K562 (cell line): ENCODE data around the gene STT3B. TPM values are rescaled to one million over a fixed set of nuclear protein-coding genes. Genes with fewer than 3 reads are reported as not detected.

Source experiments
- ATAC-seq: fragments of 200-7000 bp; cut with Tn5 transposase; 3 replicates; pipeline ENCODE4 v1.9.1; 2020; ENCODE audit warnings: moderate library complexity
- BruUV-seq: library from RNA; stranded (reverse); fragments of 400-500 nt; replicated peaks from 2 replicates; lab custom pipeline; 2021; lab: Mats Ljungman, UMichigan
- CTCF ChIA-PET: fragments of 300-600 bp; formaldehyde crosslinking; extraction: SDS; loops from one replicate; lab custom pipeline; 2021; ENCODE audit warnings: low intra/inter-chr PET ratio; lab: Yijun Ruan, JAX
- POLR2A ChIA-PET: fragments of 300-600, 350-650 bp; sonication (Branson Sonifier 250); formaldehyde crosslinking; extraction: SDS; loops from one replicate; lab custom pipeline; 2021; ENCODE audit warnings: antibody characterized with exemption, inconsistent platforms; lab: Yijun Ruan, JAX
- DNase-seq, 4 experiments: peaks; one replicate each; pipeline versions ENCODE4 v3.0.0 to v3.0.0-alpha.2; 2011 to 2018; ENCODE audit warnings: low spot score in 3 of 4, mixed read lengths in 3 of 4; ENCODE audit errors: extremely low read depth in 1 of 4
- FAIRE-seq: peaks from 2 replicates; lab custom pipeline; 2011; peaks lifted over from hg19 to GRCh38; lab: Jason Lieb, UNC
- H2AFZ ChIP-seq: 2 replicates; pipeline ENCODE4 v1.6.0; 2011; ENCODE audit warnings: low read depth, low read length, control low read depth, inconsistent platforms
- H3K27ac ChIP-seq: fragments of 200-600 bp; 3 replicates; pipeline ENCODE4 v1.8.0; 2011; ENCODE audit warnings: low read depth, mild to moderate bottlenecking, control low read depth, inconsistent platforms, low read length, moderate library complexity, mixed read lengths; ENCODE audit errors: extremely low read depth
- H3K27me3 ChIP-seq, 2 experiments: fragments of 300-600 bp in 1 of 2; 2 replicates in 1 of 2; 3 replicates in 1 of 2; pipeline versions ENCODE4 v1.6.0 to v1.8.0; 2011; ENCODE audit warnings: inconsistent platforms in 2 of 2, low read length in 2 of 2, mild to moderate bottlenecking in 1 of 2, mixed read lengths in 1 of 2, moderate library complexity in 1 of 2; ENCODE audit not compliant: control insufficient read depth in 2 of 2, insufficient read depth in 2 of 2
- H3K36me3 ChIP-seq: fragments of 300-600 bp; 3 replicates; pipeline ENCODE4 v1.8.0; 2011; ENCODE audit warnings: mild to moderate bottlenecking, low read length, inconsistent platforms; ENCODE audit not compliant: control insufficient read depth, insufficient read depth
- H3K4me1 ChIP-seq, 2 experiments: fragments of 200-600 bp in 1 of 2; replicated peaks in 1 of 2; 2 replicates in 1 of 2; 3 replicates in 1 of 2; pipeline versions ENCODE4 v1.5.1 to v1.8.0; 2011; ENCODE audit warnings: inconsistent platforms in 2 of 2, low read length in 2 of 2, mild to moderate bottlenecking in 1 of 2, mixed read lengths in 1 of 2, moderate library complexity in 1 of 2; ENCODE audit not compliant: control insufficient read depth in 2 of 2, insufficient read depth in 2 of 2
- H3K4me2 ChIP-seq: 2 replicates; pipeline ENCODE4 v1.6.1; 2011; ENCODE audit warnings: low read length, control low read depth, inconsistent platforms, mixed read lengths; ENCODE audit not compliant: insufficient read depth
- H3K4me3 ChIP-seq: fragments of 200-600 bp; sonication (generic), shearing (Covaris generic); 2 replicates; pipeline ENCODE4 v1.5.1; 2016; ENCODE audit warnings: control low read depth, inconsistent platforms
- H3K79me2 ChIP-seq: fragments of 200-600 bp; 3 replicates; pipeline ENCODE4 v1.8.0; 2011; ENCODE audit warnings: low read length, inconsistent platforms; ENCODE audit not compliant: control insufficient read depth, insufficient read depth
- H3K9ac ChIP-seq, 2 experiments: 2 replicates each; pipeline versions ENCODE4 v1.6.0 to v1.6.1; 2011; ENCODE audit warnings: low read depth in 2 of 2, low read length in 2 of 2, control low read depth in 1 of 2, inconsistent platforms in 1 of 2, mild to moderate bottlenecking in 1 of 2, mixed read lengths in 1 of 2; ENCODE audit not compliant: insufficient read depth in 1 of 2
- H3K9me1 ChIP-seq: one replicate; pipeline ENCODE4 v1.6.0; 2011; ENCODE audit warnings: inconsistent platforms, mild to moderate bottlenecking, low read length, moderate library complexity; ENCODE audit not compliant: control insufficient read depth, insufficient read depth
- H3K9me3 ChIP-seq: replicated peaks from 2 replicates; pipeline ENCODE4 v1.5.1; 2011; ENCODE audit warnings: low read depth, low read length, inconsistent platforms; ENCODE audit not compliant: control insufficient read depth, insufficient read depth
- H4K20me1 ChIP-seq: replicated peaks from 2 replicates; pipeline ENCODE4 v1.6.1; 2011; ENCODE audit warnings: low read length, inconsistent platforms, mixed read lengths; ENCODE audit not compliant: control insufficient read depth, insufficient read depth
- KDM4B ChIP-seq, 2 experiments: fragments of 450-650 bp in 1 of 2; sonication (generic) in 1 of 2; IDR thresholded peaks; 2 replicates each; pipeline ENCODE4 v1.6.1; 2016 to 2017; ENCODE audit warnings: borderline replicate concordance in 2 of 2, antibody characterized with exemption in 1 of 2, low read depth in 1 of 2, mild to moderate bottlenecking in 1 of 2
- RAD21 ChIP-seq, 2 experiments: fragments of 250-450 bp in 1 of 2; fragments of 450-650 bp in 1 of 2; sonication (Bioruptor Pico) in 1 of 2; formaldehyde crosslinking in 1 of 2; IDR thresholded peaks in 1 of 2; conservative IDR thresholded peaks in 1 of 2; 2 replicates each; pipeline versions ENCODE4 v1.4.0 to v1.8.0; 2020 to 2022; ENCODE audit warnings: mild to moderate bottlenecking in 2 of 2, moderate library complexity in 1 of 2
- ZBTB1 ChIP-seq: sonication (generic); formaldehyde crosslinking; IDR thresholded peaks from 2 replicates; pipeline ENCODE4 v1.8.1; 2023; ENCODE audit warnings: missing genetic modification reagents, low read depth, mild to moderate bottlenecking, borderline replicate concordance
- ZNF134 ChIP-seq: fragments of 250-450 bp; sonication (Bioruptor Pico); conservative IDR thresholded peaks from 2 replicates; pipeline ENCODE4 v1.4.0; 2020
- ZNF146 ChIP-seq: IDR thresholded peaks from one replicate; pipeline ENCODE4 v1.6.1; 2018; ENCODE audit warnings: missing compliant biosample characterization; ENCODE audit not compliant: unreplicated experiment
- ZNF354B ChIP-seq: fragments of 250-450 bp; sonication (Bioruptor Pico); IDR thresholded peaks from 2 replicates; pipeline ENCODE4 v1.4.0; 2020
- WGBS: fragments of 100-300 bp; shearing (Covaris generic); methylation state at CpG from one replicate; pipeline ENCODE4 v1.1.6; 2016; ENCODE audit warnings: low coverage, mixed read lengths; ENCODE audit not compliant: insufficient coverage; ENCODE audit errors: missing lambda C conversion rate; 5-methylcytosine and 5-hydroxymethylcytosine counted together
- in situ Hi-C: fragments of 300-500 bp; cut with MboI; formaldehyde crosslinking; loops from 4 replicates; pipeline ENCODE4 v1.15.0; 2018; ENCODE audit warnings: inconsistent platforms, mixed read lengths
- intact Hi-C: fragments of 100-400 bp; cut with micrococcal nuclease; formaldehyde crosslinking; loops from 2 replicates; pipeline ENCODE4 v1.14.2; 2022
- polyA plus RNA-seq, 8 experiments: library from polyadenylated mRNA; depleted of rRNA in 4 of 8; stranded (reverse) in 5 of 8; unstranded in 3 of 8; fragments of >200 nt; fragmentation: Nextera tagmentation in 2 of 8; fragmentation: Illumina TruSeq in 1 of 8; extraction: Ambion mirVana in 2 of 8; extraction: Trizol in 1 of 8; gene quantifications; 2 replicates each; pipeline versions ENCODE4 v1.2.1 to v1.2.3, GENCODE V29; 2011 to 2014; ENCODE audit warnings: inconsistent platforms in 1 of 8, missing spikeins in 1 of 8
- total RNA-seq, 7 experiments: library from RNA; depleted of rRNA in 6 of 7; stranded (reverse); fragments of >200 nt in 6 of 7; fragmentation: Illumina TruSeq in 2 of 7; extraction: Trizol in 2 of 7; gene quantifications; 2 replicates each; pipeline versions ENCODE4 v1.2.1 to v1.2.3, GENCODE V29; 2011 to 2021; ENCODE audit warnings: low replicate concordance in 1 of 7
- TF ChIP-seq, protein P1 (sequence below): sonication (generic); formaldehyde crosslinking; IDR thresholded peaks from 2 replicates; pipeline ENCODE4 v1.8.0; 2022; ENCODE audit warnings: mild to moderate bottlenecking, missing genetic modification reagents

Gene STT3B
- total and polyA plus RNA-seq, 9 of the 15 experiments (the other 6 are each of a cell fraction or from before 2014, with no cell fraction given), result 22.4 to 147 (median 100) TPM

DNA sequence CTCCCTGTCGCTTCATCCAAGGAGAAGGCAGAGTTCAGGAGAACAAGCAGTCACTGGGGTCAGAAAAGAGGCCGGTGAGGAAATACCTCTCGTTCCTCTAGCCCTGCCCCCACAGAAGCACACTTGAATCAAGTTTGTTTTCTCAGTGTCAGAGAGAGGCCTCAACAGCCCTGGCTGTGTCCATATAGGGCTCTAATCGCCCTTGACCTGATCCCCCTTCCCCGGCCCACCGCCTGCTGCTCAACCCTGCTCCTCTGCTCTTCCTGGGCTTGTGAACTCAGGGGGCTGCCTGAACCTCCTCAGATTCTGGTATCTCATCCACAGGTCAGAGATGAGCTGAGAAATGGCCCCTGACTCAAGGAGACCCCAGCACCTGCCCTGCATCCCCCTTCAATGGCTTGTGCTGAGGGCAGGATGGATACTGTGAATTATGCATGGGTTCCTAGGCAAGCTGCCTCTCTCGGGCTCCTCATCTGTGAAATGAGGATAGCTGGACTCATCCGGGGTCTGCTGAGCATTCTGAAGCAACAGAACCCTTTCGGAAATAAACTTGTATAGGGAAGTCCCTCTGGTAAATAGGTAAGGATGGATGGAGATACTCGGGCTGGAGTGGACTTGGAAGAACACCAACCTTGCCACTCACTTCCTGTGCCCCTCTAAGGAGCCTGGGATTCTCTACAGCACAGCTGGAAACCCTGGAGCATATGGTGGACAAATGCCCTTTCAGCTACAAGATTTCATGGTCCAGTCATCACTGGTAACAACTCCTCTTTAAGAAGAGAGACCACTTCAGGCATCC is 147.5 kb downstream of the STT3B start:
- no peak for FAIRE-seq
- POLR2A ChIA-PET, result no interaction called here
- TF ChIP-seq ZNF354B (CRISPR knock-in tag) (no peak), RAD21 (CRISPR knock-in tag; conservative IDR thresholded peaks at IDR 0.05 in 1 of 2, IDR thresholded peaks at IDR 0.05 in 1 of 2) (no peak), ZBTB1 (no peak), KDM4B (IDR thresholded peaks at IDR 0.05; ENCODE audit: borderline replicate concordance in 2 of 2, low read depth in 1 of 2) (no peak), ZNF134 (CRISPR knock-in tag) (no peak), ZNF146 (no peak)
- TF ChIP-seq, protein P1, sequence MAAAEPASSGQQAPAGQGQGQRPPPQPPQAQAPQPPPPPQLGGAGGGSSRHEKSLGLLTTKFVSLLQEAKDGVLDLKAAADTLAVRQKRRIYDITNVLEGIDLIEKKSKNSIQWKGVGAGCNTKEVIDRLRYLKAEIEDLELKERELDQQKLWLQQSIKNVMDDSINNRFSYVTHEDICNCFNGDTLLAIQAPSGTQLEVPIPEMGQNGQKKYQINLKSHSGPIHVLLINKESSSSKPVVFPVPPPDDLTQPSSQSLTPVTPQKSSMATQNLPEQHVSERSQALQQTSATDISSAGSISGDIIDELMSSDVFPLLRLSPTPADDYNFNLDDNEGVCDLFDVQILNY (CRISPR knock-in tag), result no peak
- TF ChIP-seq, all 486 proteins: peak for 0
- in situ Hi-C loops (no loop called here), intact Hi-C loops (no loop called here)
- H2AFZ ChIP-seq, result no peak overlapping the region
- BruUV-seq, result no TSS peak
- H3K4me3 ChIP-seq, result no peak overlapping the region
- H4K20me1 ChIP-seq, result no peaks in the 10 kb centered on the region
- ATAC-seq (no peak), DNase-seq (no peak)
- H3K9ac ChIP-seq, result no peak overlapping the region
- no peak overlapping the region for H3K4me2 ChIP-seq
- H3K9me1 ChIP-seq, result no peaks in the 10 kb centered on the region
- no peaks in the 10 kb centered on the region for H3K79me2 ChIP-seq
- WGBS, result 2% methylated on average over 10 of the region's 10 CpGs
- no peaks in the 10 kb centered on the region for H3K4me1 ChIP-seq
- H3K9me3 ChIP-seq, result no peaks in the 10 kb centered on the region
- H3K27ac ChIP-seq, result no peak overlapping the region
- CTCF ChIA-PET, result no interaction called here
- H3K27me3 ChIP-seq, result peaks cover 20 to 54% of the 10 kb centered on the region in 2 experiments
- H3K36me3 ChIP-seq, result no peaks in the 10 kb centered on the region
